Effector CD8-positive, alpha-beta T cell (primary cell): ENCODE results near the gene CDC5L.

Experiments used
- DNase-seq: peaks from one replicate; lab custom pipeline; 2025; lab: John Stamatoyannopoulos, UW

The CDC5L gene

GRCh38 chr6:44373787-44374186, 13.7 kb upstream of the CDC5L start:
- no peak for DNase-seq

GRCh38 chr6:44375071-44375470, 12.4 kb upstream of the CDC5L start:
- no peak for DNase-seq

- no peak for DNase-seq
Observed at GRCh38 chr6:44377484-44377883, 10.0 kb upstream of the CDC5L start.

- DNase-seq = no peak
Observed at GRCh38 chr6:44377971-44378370, 9.5 kb upstream of the CDC5L start.

- DNase-seq = no peak
Observed at GRCh38 chr6:44381739-44382138, 5.8 kb upstream of the CDC5L start.

GRCh38 chr6:44386364-44386928, 1.1 kb upstream of the CDC5L start:
- no peak for DNase-seq

- no peak for DNase-seq
Observed at GRCh38 chr6:44386929-44387345, 569 bp upstream of the CDC5L start.

- DNase-seq = no peak
Observed at GRCh38 chr6:44388135-44388487, 605 bp downstream of the CDC5L start.

GRCh38 chr6:44388887-44389286, 1.4 kb downstream of the CDC5L start:
- no peak for DNase-seq

GRCh38 chr6:44390158-44390683, 2.7 kb downstream of the CDC5L start:
- DNase-seq = no peak

GRCh38 chr6:44395501-44395900, 8.0 kb downstream of the CDC5L start:
- DNase-seq = no peak

GRCh38 chr6:44396968-44397367, 9.5 kb downstream of the CDC5L start:
- no peak for DNase-seq

GRCh38 chr6:44397424-44398164, 10.1 kb downstream of the CDC5L start:
- no peak for DNase-seq

- DNase-seq = no peak
Observed at GRCh38 chr6:44399991-44400390, 12.5 kb downstream of the CDC5L start.

- no peak for DNase-seq
Observed at GRCh38 chr6:44400572-44400971, 13.1 kb downstream of the CDC5L start.

- no peak for DNase-seq
Observed at GRCh38 chr6:44401138-44401537, 13.6 kb downstream of the CDC5L start.

- no peak for DNase-seq
Observed at GRCh38 chr6:44404022-44404714, 16.7 kb downstream of the CDC5L start.

- DNase-seq = no peak
Observed at GRCh38 chr6:44404715-44405099, 17.2 kb downstream of the CDC5L start.

- DNase-seq = no peak
Observed at GRCh38 chr6:44407951-44408670, 20.6 kb downstream of the CDC5L start.

- no peak for DNase-seq
Observed at GRCh38 chr6:44409207-44409794, 21.8 kb downstream of the CDC5L start.

- no peak for DNase-seq
Observed at GRCh38 chr6:44410363-44410762, 22.9 kb downstream of the CDC5L start.

GRCh38 chr6:44411141-44411540, 23.6 kb downstream of the CDC5L start:
- DNase-seq = no peak
